KMS-11 (cell line): ENCODE measurements around the gene SLC12A7.

Source experiments
- H2AFZ ChIP-seq: fragments of 200-600 bp; sonication (generic); 2 replicates; pipeline ENCODE4 v1.6.1; 2016; ENCODE audit warnings: antibody characterized with exemption, mixed run types, low read depth
- H3K27ac ChIP-seq: fragments of 200-600 bp; sonication (generic); 2 replicates; pipeline ENCODE4 v1.6.1; 2016; ENCODE audit warnings: mild to moderate bottlenecking, mixed run types
- H3K27me3 ChIP-seq: fragments of 200-600 bp; sonication (generic); 2 replicates; pipeline ENCODE4 v1.6.1; 2017; ENCODE audit warnings: mild to moderate bottlenecking, low read depth, mixed run types, moderate library complexity; ENCODE audit not compliant: insufficient read depth
- H3K36me3 ChIP-seq: fragments of 200-600 bp; sonication (generic); 2 replicates; pipeline ENCODE4 v1.6.1; 2017; ENCODE audit warnings: mild to moderate bottlenecking, mixed run types; ENCODE audit not compliant: insufficient read depth
- H3K4me1 ChIP-seq: fragments of 200-600 bp; sonication (generic); 2 replicates; pipeline ENCODE4 v1.6.1; 2016; ENCODE audit warnings: mild to moderate bottlenecking, low read depth, mixed run types; ENCODE audit not compliant: poor library complexity, severe bottlenecking
- H3K4me2 ChIP-seq: fragments of 200-600 bp; sonication (generic); 2 replicates; pipeline ENCODE4 v1.7.0; 2016; ENCODE audit warnings: mild to moderate bottlenecking, mixed run types
- H3K4me3 ChIP-seq: fragments of 200-600 bp; sonication (generic); IDR thresholded peaks from 2 replicates; pipeline ENCODE4 v1.6.1; 2017; ENCODE audit warnings: low read depth, low read length, mixed read lengths; ENCODE audit not compliant: insufficient read depth
- H3K79me2 ChIP-seq: fragments of 200-600 bp; sonication (generic); 2 replicates; pipeline ENCODE4 v1.6.1; 2016; ENCODE audit warnings: low read depth, mixed run types; ENCODE audit not compliant: insufficient read depth
- H3K9ac ChIP-seq: fragments of 200-600 bp; sonication (generic); 2 replicates; pipeline ENCODE4 v1.6.1; 2016; ENCODE audit warnings: mild to moderate bottlenecking, mixed run types
- H4K20me1 ChIP-seq: fragments of 200-600 bp; sonication (generic); 2 replicates; pipeline ENCODE4 v1.6.1; 2016; ENCODE audit warnings: mild to moderate bottlenecking, mixed run types; ENCODE audit not compliant: insufficient read depth
- TF ChIP-seq, protein P1 (sequence below): fragments of 200-600 bp; sonication (generic); conservative IDR thresholded peaks from 2 replicates; pipeline ENCODE4 v1.6.1; 2017; ENCODE audit warnings: low read depth, mild to moderate bottlenecking, antibody characterized with exemption, low read length, moderate library complexity, mixed read lengths

SLC12A7 gene

DNA sequence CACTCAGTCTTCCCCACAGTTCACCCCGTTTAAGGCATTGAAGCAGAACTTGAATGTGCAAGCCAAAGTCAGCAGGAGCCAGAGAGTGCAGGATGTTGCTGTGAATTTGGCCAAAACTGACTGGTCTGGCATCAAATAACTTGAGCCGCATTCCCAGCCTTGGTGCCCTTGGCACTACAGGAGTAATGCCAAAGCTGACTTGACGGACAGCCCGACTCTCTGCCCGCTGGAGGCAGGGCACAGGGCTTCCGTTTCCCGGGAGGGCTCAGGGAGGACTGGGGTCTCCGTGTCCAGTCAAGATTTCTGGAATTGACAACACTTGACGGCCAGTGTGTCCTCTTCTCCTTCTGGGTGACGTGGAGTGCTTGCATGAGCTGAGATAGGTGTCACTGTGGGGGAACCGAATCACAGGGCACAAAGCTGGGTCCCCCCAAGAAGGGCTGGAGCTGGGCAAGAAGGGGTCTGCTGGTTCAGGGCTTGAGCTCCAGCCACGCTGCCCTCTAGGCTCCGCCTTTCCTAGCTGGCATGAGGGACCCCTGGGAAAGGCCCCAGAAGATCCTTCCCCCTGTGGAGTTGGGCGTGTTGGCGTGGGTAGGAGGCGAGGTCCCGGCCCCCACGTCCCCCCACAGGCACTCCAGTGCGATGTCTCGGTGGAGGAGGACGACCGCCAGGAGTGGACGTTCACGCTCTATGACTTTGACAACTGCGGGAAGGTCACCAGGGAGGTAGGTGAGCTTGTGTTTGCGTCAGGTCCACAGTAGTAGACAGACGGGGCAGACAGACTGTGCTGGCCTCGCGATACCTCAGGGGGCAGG lies 78.0 kb downstream of the SLC12A7 start:
- H3K4me1 ChIP-seq, result no peaks in the 10 kb centered on the region
- H4K20me1 ChIP-seq, result peaks cover 3% of the 10 kb centered on the region; the same call in 1 of the 2 replicates

DNA sequence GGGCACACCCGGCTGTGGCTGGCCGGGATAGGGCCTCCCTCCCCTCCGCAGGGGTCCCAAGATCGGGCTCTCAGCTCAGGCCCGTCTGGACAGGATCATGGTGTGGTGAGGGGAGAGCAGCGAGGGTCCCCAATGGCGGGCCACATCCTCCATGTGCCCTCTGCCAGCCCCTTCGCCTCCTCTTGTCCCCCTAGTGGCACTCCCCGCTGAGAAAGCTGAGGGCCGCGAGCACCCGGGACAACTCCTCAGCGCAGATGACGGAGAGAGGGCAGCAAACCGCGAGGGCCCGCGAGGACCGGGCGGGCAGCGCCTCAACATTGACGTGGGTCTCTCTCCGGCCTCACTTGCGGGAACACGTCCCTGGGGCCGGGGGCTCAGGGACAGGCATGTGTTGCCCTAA lies 78.7 kb downstream of the SLC12A7 start:
- TF ChIP-seq, protein P1, sequence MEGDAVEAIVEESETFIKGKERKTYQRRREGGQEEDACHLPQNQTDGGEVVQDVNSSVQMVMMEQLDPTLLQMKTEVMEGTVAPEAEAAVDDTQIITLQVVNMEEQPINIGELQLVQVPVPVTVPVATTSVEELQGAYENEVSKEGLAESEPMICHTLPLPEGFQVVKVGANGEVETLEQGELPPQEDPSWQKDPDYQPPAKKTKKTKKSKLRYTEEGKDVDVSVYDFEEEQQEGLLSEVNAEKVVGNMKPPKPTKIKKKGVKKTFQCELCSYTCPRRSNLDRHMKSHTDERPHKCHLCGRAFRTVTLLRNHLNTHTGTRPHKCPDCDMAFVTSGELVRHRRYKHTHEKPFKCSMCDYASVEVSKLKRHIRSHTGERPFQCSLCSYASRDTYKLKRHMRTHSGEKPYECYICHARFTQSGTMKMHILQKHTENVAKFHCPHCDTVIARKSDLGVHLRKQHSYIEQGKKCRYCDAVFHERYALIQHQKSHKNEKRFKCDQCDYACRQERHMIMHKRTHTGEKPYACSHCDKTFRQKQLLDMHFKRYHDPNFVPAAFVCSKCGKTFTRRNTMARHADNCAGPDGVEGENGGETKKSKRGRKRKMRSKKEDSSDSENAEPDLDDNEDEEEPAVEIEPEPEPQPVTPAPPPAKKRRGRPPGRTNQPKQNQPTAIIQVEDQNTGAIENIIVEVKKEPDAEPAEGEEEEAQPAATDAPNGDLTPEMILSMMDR, result no peak
- Histone ChIP-seq H3K4me2 (no peak overlapping the region), H3K27me3 (no peaks in the 10 kb centered on the region), H3K4me1 (no peaks in the 10 kb centered on the region), H3K36me3 (peaks cover 11% of the 10 kb centered on the region; the same call in 1 of the 2 replicates), H3K9ac (no peak overlapping the region), H3K79me2 (peaks cover 36% of the 10 kb centered on the region; the same call in 1 of the 2 replicates), H2AFZ (no peak overlapping the region), H3K4me3 (no peak overlapping the region), H4K20me1 (peaks cover 7% of the 10 kb centered on the region; the same call in 1 of the 2 replicates), H3K27ac (no peak overlapping the region)

More for the DNA sequence above, 78.0 kb downstream of the SLC12A7 start:
- Histone ChIP-seq H3K79me2 (peaks cover 30% of the 10 kb centered on the region; the same call in 1 of the 2 replicates), H3K9ac (no peak overlapping the region), H3K4me2 (no peak overlapping the region), H3K27me3 (no peaks in the 10 kb centered on the region), H3K36me3 (peaks cover 11% of the 10 kb centered on the region; the same call in 1 of the 2 replicates), H2AFZ (no peak overlapping the region), H3K27ac (no peak overlapping the region), H3K4me3 (no peak overlapping the region)
- TF ChIP-seq, protein P1, result no peak

DNA sequence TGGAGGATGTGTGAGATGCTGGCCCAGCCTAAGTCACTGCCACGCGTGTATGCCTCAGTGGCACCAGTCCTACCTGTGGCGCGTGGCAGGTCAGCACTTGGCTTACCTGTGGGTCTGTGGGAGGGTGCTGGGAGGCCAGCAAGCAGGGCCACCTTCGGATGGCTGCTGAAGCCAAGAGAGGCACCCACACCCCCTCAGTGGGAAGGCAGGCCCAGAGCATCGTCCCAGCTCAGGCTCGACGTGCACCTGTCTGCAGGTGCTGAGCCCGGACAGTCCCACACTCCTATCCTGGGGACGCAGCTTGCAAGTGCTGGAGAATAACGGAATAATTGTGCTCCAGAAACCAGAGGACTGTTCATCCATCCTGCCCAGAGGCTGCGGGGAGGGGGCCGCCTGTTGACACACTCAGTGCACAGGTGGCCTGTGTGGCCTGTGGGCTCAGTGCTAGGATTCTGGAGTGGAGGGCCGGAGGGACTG lies 79.3 kb downstream of the SLC12A7 start:
- no peak overlapping the region for H2AFZ ChIP-seq
- peaks cover 7% of the 10 kb centered on the region; the same call in 1 of the 2 replicates for H4K20me1 ChIP-seq
- H3K4me1 ChIP-seq, result no peaks in the 10 kb centered on the region
- H3K79me2 ChIP-seq, result peaks cover 42% of the 10 kb centered on the region; the same call in 1 of the 2 replicates
- H3K27me3 ChIP-seq, result no peaks in the 10 kb centered on the region
- peaks cover 11% of the 10 kb centered on the region; the same call in 1 of the 2 replicates for H3K36me3 ChIP-seq
- TF ChIP-seq, protein P1, result no peak
- no peak overlapping the region for H3K4me2 ChIP-seq
- H3K4me3 ChIP-seq, result no peak overlapping the region
- H3K27ac ChIP-seq, result no peak overlapping the region
- no peak overlapping the region for H3K9ac ChIP-seq

DNA sequence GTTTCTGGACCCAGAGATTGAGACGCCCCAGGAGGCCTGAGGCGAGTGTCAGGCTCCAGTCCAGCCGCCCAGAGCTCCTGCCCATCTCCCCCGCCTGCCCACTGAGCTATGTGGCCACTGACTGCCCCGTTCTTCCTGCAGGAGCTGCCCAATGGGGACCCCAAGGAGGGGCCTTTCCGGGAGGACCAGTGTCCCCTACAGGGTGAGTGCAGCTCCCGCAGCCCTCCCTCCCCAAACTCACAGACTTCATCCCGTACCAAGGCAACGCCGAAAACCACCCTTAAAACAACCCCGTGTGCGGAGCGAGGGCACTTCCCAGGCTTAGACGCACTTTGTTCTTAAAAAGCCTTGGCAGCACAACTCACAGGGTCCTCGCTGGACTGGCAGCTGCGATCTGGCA lies 79.9 kb downstream of the SLC12A7 start:
- TF ChIP-seq, protein P1, result no peak
- no peak overlapping the region for H3K9ac ChIP-seq
- H3K4me3 ChIP-seq, result no peak overlapping the region
- no peaks in the 10 kb centered on the region for H3K4me1 ChIP-seq
- H4K20me1 ChIP-seq, result peaks cover 7% of the 10 kb centered on the region; the same call in 1 of the 2 replicates
- H3K27ac ChIP-seq, result no peak overlapping the region
- H3K36me3 ChIP-seq, result peaks cover 11% of the 10 kb centered on the region; the same call in 1 of the 2 replicates
- no peak overlapping the region for H3K4me2 ChIP-seq
- no peak overlapping the region for H2AFZ ChIP-seq
- H3K79me2 ChIP-seq, result peaks cover 48% of the 10 kb centered on the region; the same call in 1 of the 2 replicates
- H3K27me3 ChIP-seq, result no peaks in the 10 kb centered on the region
